ENCODE results near the gene SFT2D1. TPM values are rescaled to one million over a fixed set of nuclear protein-coding genes. Genes with fewer than 3 reads are reported as not detected.

SFT2D1 gene
- total and polyA plus RNA-seq, 5 donors from 2014 or later = 23.7 to 109 (median 103) TPM

- no peak overlapping the region for H3K27ac Mint-ChIP-seq
- H3K9me3 Mint-ChIP-seq = no peaks in the 10 kb centered on the region
- no peaks in the 10 kb centered on the region for H3K36me3 Mint-ChIP-seq
- H3K4me1 ChIP-seq (ENCODE audit: control insufficient read depth, insufficient read depth, low read length, poor library complexity, severe bottlenecking) = no peaks in the 10 kb centered on the region
- peaks cover 0 to 4% (median 3%) of the 10 kb centered on the region in 4 donors for H3K4me1 Mint-ChIP-seq
- no peaks in the 10 kb centered on the region for H3K27me3 ChIP-seq (ENCODE audit: control insufficient read depth, insufficient read depth, low read length)
- no peak overlapping the region for H3K4me3 Mint-ChIP-seq
- H3K9me3 ChIP-seq (ENCODE audit: control insufficient read depth in 2 of 2, low read length in 2 of 2) = no peaks in the 10 kb centered on the region
- peaks cover 11% of the 10 kb centered on the region for H3K27me3 Mint-ChIP-seq
- no peak overlapping the region for H3K4me3 ChIP-seq (ENCODE audit: low read depth, low read length)
- ATAC-seq (ENCODE audit: low read depth in 2 of 2) (no peak), DNase-seq (no peak)
- no peak overlapping the region for H3K27ac ChIP-seq (ENCODE audit: insufficient read depth, low read length, poor library complexity, severe bottlenecking)
- no peaks in the 10 kb centered on the region for H3K36me3 ChIP-seq (ENCODE audit: control insufficient read depth, insufficient read depth, low read length)
Measured at GRCh38 chr6:166270706-166271375, 71.5 kb downstream of the SFT2D1 start.

Other genes with a start within 250 kb of the SFT2D1 start
- gene TBXT, start 174.7 kb downstream of the SFT2D1 start, total RNA-seq = not detected
- not detected for gene TBXT, start 174.7 kb downstream of the SFT2D1 start, polyA plus RNA-seq
- gene PRR18, start 34.2 kb downstream of the SFT2D1 start, total RNA-seq = not detected
- gene PRR18, start 34.2 kb downstream of the SFT2D1 start, polyA plus RNA-seq = not detected
- gene MPC1, start 40.4 kb upstream of the SFT2D1 start, total RNA-seq = 25.7 TPM
- 10 to 100 TPM; 70.2 to 92.1 (median 79.2) TPM for gene MPC1, start 40.4 kb upstream of the SFT2D1 start, polyA plus RNA-seq
- gene RAMACL, start 244.1 kb upstream of the SFT2D1 start, total RNA-seq = 0.52 TPM
- gene RAMACL, start 244.1 kb upstream of the SFT2D1 start, polyA plus RNA-seq = under 1 TPM; 0.16 to 0.35 (median 0.30) TPM